Keratinocyte (primary cell): ENCODE measurements around the gene KIAA1217. TPM values are rescaled to one million over a fixed set of nuclear protein-coding genes. Genes with fewer than 3 reads are reported as not detected.

Source experiments
- DNase-seq: peaks from one replicate; pipeline ENCODE4 v3.0.0-alpha.2; 2011; ENCODE audit warnings: low read depth, missing footprints, low spot score
- FAIRE-seq: peaks from 2 replicates; lab custom pipeline; 2011; peaks lifted over from hg19 to GRCh38; lab: Jason Lieb, UNC
- H2AFZ ChIP-seq: 2 replicates; pipeline ENCODE4 v1.6.0; 2012; ENCODE audit warnings: low read length, control low read depth, inconsistent platforms; ENCODE audit not compliant: control insufficient read depth
- H3K27ac ChIP-seq: 2 replicates; pipeline ENCODE4 v1.5.1; 2011; ENCODE audit warnings: low read length; ENCODE audit not compliant: control insufficient read depth, insufficient read depth
- H3K27me3 ChIP-seq: 3 replicates; pipeline ENCODE4 v1.6.0; 2011; ENCODE audit warnings: low read length; ENCODE audit not compliant: control insufficient read depth, insufficient read depth; ENCODE audit errors: extremely low read depth
- H3K36me3 ChIP-seq, 2 experiments: 2 replicates in 1 of 2; 3 replicates in 1 of 2; pipeline ENCODE4 v1.5.1; 2011; ENCODE audit warnings: low read length in 2 of 2, mild to moderate bottlenecking in 1 of 2; ENCODE audit not compliant: control insufficient read depth in 2 of 2, insufficient read depth in 2 of 2; ENCODE audit errors: extremely low read depth in 1 of 2
- H3K4me1 ChIP-seq: 3 replicates; pipeline ENCODE4 v1.5.1; 2011; ENCODE audit warnings: low read length; ENCODE audit not compliant: control insufficient read depth, insufficient read depth; ENCODE audit errors: extremely low read depth
- H3K4me2 ChIP-seq: 3 replicates; pipeline ENCODE4 v1.6.0; 2011; ENCODE audit warnings: low read depth, low read length; ENCODE audit not compliant: control insufficient read depth, insufficient read depth; ENCODE audit errors: extremely low read depth
- H3K4me3 ChIP-seq, 3 experiments: fragments of 200-600 bp in 1 of 3; sonication (generic) in 1 of 3; 2 replicates in 2 of 3; 3 replicates in 1 of 3; pipeline ENCODE4 v1.5.1; 2011 to 2016; ENCODE audit warnings: low read length in 3 of 3, mild to moderate bottlenecking in 3 of 3, control low read depth in 2 of 3, inconsistent platforms in 1 of 3, low read depth in 1 of 3, mixed read lengths in 1 of 3, mixed run types in 1 of 3, moderate library complexity in 1 of 3; ENCODE audit not compliant: control insufficient read depth in 2 of 3, insufficient read depth in 2 of 3; ENCODE audit errors: extremely low read depth in 1 of 3
- H3K79me2 ChIP-seq: 2 replicates; pipeline ENCODE4 v1.6.0; 2012; ENCODE audit warnings: low read length; ENCODE audit not compliant: control insufficient read depth, insufficient read depth
- H3K9ac ChIP-seq: 3 replicates; pipeline ENCODE4 v1.6.0; 2011; ENCODE audit warnings: low read length; ENCODE audit not compliant: control insufficient read depth, insufficient read depth; ENCODE audit errors: extremely low read depth
- H3K9me1 ChIP-seq: 3 replicates; pipeline ENCODE4 v1.6.0; 2011; ENCODE audit warnings: low read length; ENCODE audit not compliant: control insufficient read depth, insufficient read depth; ENCODE audit errors: extremely low read depth
- H3K9me3 ChIP-seq: 2 replicates; pipeline ENCODE4 v1.5.1; 2012; ENCODE audit warnings: low read depth, low read length; ENCODE audit not compliant: control insufficient read depth
- H4K20me1 ChIP-seq: 3 replicates; pipeline ENCODE4 v1.6.0; 2011; ENCODE audit warnings: low read length; ENCODE audit not compliant: control insufficient read depth, insufficient read depth; ENCODE audit errors: extremely low read depth
- CTCF ChIP-seq, 3 experiments: IDR thresholded peaks in 1 of 3; conservative IDR thresholded peaks in 1 of 3; optimal IDR thresholded peaks in 1 of 3; 2 replicates in 2 of 3; 3 replicates in 1 of 3; pipeline versions ENCODE3 to v1.5.1; 2011; ENCODE audit warnings: low read length in 3 of 3, mild to moderate bottlenecking in 3 of 3, moderate library complexity in 2 of 3, control low read depth in 1 of 3, inconsistent platforms in 1 of 3; ENCODE audit not compliant: insufficient read depth in 2 of 3; ENCODE audit errors: extremely low read depth in 1 of 3
- EZH2 ChIP-seq: IDR thresholded peaks from one replicate; pipeline ENCODE4 v1.6.1; 2012; ENCODE audit warnings: inconsistent platforms, mild to moderate bottlenecking, low read length, moderate library complexity
- dilution Hi-C: fragments of 300-500 bp; cut with MboI; formaldehyde crosslinking; loops from one replicate; pipeline ENCODE4 v1.7.0; 2020; ENCODE audit warnings: low sequenced_read_pairs; ENCODE audit not compliant: extremely low pct_ligation_motif_present
- polyA plus RNA-seq, 5 experiments: library from polyadenylated mRNA; depleted of rRNA in 3 of 5; stranded (reverse) in 3 of 5; stranded (forward) in 1 of 5; unstranded in 1 of 5; fragments of >200 nt; gene quantifications; 1 replicate in 1 of 5; 2 replicates in 3 of 5; 3 replicates in 1 of 5; pipeline versions ENCODE4 v1.2.1 to v1.2.3, GENCODE V29; 2011 to 2012; ENCODE audit warnings: missing spikeins in 2 of 5, low read depth in 1 of 5, low replicate concordance in 1 of 5

KIAA1217 gene
- polyA plus RNA-seq, 1 donor (not counting 4 experiments of a cell fraction or from before 2014, with no cell fraction given): 10.4 TPM

DNA sequence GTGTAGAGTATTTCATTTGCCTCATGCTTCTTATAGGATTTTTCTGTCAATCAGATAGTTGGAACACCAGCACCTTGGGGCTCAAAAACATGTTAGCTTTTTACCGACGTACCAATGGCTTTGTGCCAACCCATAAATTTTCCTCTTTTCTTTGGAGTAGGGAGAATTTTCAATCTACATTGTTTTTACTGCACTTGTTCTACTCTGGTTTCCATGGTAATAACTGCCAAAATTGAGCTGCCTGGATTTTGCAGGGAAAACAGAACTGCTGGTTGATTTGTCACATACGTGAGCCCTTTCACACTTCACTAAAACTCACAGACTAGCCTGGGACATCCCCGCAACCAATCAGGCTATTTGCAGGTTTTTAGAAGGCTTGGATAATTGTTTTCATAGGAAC, 325.0 kb downstream of the KIAA1217 start:
- FAIRE-seq (no peak), DNase-seq (no peak)
- H3K9ac ChIP-seq: no peak overlapping the region
- H4K20me1 ChIP-seq: no peaks in the 10 kb centered on the region
- no peak overlapping the region for H3K4me2 ChIP-seq
- H3K36me3 ChIP-seq: peaks cover 9 to 29% of the 10 kb centered on the region in 2 experiments
- no peaks in the 10 kb centered on the region for H3K9me3 ChIP-seq
- no peaks in the 10 kb centered on the region for H3K4me1 ChIP-seq
- no peaks in the 10 kb centered on the region for H3K9me1 ChIP-seq
- H3K4me3 ChIP-seq: no peak overlapping the region
- no peaks in the 10 kb centered on the region for H3K27me3 ChIP-seq
- H2AFZ ChIP-seq: no peak overlapping the region
- H3K79me2 ChIP-seq: no peaks in the 10 kb centered on the region
- dilution Hi-C loops: no loop called here
- no peak for TF ChIP-seq CTCF (optimal IDR thresholded peaks at IDR 0.05 in 1 of 3, IDR thresholded peaks at IDR 0.05 in 1 of 3, conservative IDR thresholded peaks at IDR 0.05 in 1 of 3; ENCODE audit: extremely low read depth in 1 of 3, insufficient read depth in 2 of 3, low read length in 3 of 3)
- no peak for TF ChIP-seq EZH2
- no peak overlapping the region for H3K27ac ChIP-seq

DNA sequence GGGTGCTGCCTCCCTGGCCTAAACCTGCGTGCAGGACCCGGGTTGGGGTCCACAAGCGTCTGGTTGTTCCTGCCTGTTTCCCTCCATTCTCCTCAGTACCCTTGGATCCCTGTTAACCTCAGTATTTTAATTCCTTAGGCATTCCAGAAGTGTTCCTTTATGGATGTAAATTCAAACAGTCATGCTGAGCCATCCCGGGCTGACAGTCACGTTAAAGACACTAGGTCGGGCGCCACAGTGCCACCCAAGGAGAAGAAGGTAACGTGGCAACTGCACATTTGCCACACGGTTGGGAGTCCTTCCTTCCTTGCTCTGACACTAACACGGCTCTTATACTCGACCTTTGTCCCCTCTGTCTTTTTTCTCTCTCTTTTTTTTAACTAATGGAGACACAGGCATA, 327.7 kb downstream of the KIAA1217 start:
- no peaks in the 10 kb centered on the region for H3K9me3 ChIP-seq
- H3K36me3 ChIP-seq: peaks cover 8 to 30% of the 10 kb centered on the region in 2 experiments
- no peak overlapping the region for H3K4me3 ChIP-seq
- H4K20me1 ChIP-seq: no peaks in the 10 kb centered on the region
- H3K79me2 ChIP-seq: no peaks in the 10 kb centered on the region
- H3K27ac ChIP-seq: no peak overlapping the region
- no peak for DNase-seq
- no peak for FAIRE-seq
- no peak overlapping the region for H2AFZ ChIP-seq
- no peaks in the 10 kb centered on the region for H3K9me1 ChIP-seq
- dilution Hi-C loops: no loop called here
- H3K4me1 ChIP-seq: no peaks in the 10 kb centered on the region
- no peak overlapping the region for H3K9ac ChIP-seq
- H3K4me2 ChIP-seq: no peak overlapping the region
- no peak for TF ChIP-seq EZH2
- no peak for TF ChIP-seq CTCF (optimal IDR thresholded peaks at IDR 0.05 in 1 of 3, IDR thresholded peaks at IDR 0.05 in 1 of 3, conservative IDR thresholded peaks at IDR 0.05 in 1 of 3; ENCODE audit: extremely low read depth in 1 of 3, insufficient read depth in 2 of 3, low read length in 3 of 3)
- H3K27me3 ChIP-seq: no peaks in the 10 kb centered on the region
